Body of pancreas (tissue), 4 donors: ENCODE data around the gene FKBP15. TPM values are rescaled to one million over a fixed set of nuclear protein-coding genes. Genes with fewer than 3 reads are reported as not detected.
"Not testable (repeated sequence)": the region's sequence is repeated elsewhere in the genome, so short reads cannot be mapped to it uniquely, and the experiment has no call there.

Experiments used
- ATAC-seq: fragments of 150-250 bp; one replicate; pipeline ENCODE4 v1.9.1; 2016
- DNase-seq, 4 donors: peaks; one replicate each; pipeline ENCODE4 v3.0.0-alpha.2; 2019
- H3K27ac ChIP-seq, 4 donors: fragments of 200-600 bp; sonication (generic); 1 replicate in 3 of 4; 2 replicates in 1 of 4; pipeline versions ENCODE4 v1.5.1 to v1.6.1; 2016 to 2019; ENCODE audit warnings: mild to moderate bottlenecking in 1 of 4, mixed read lengths in 1 of 4, moderate library complexity in 1 of 4
- H3K27me3 ChIP-seq, 2 donors: fragments of 200-600 bp; sonication (generic); one replicate each; pipeline ENCODE4 v1.6.0; 2016; ENCODE audit warnings: mild to moderate bottlenecking in 1 of 2
- H3K36me3 ChIP-seq, 2 donors: fragments of 200-600 bp; sonication (generic); replicated peaks in 1 of 2; 2 replicates each; pipeline ENCODE4 v1.5.1; 2016; ENCODE audit warnings: low read depth in 2 of 2; ENCODE audit not compliant: insufficient read depth in 1 of 2
- H3K4me1 ChIP-seq: fragments of 200-600 bp; sonication (generic); one replicate; pipeline ENCODE4 v1.6.0; 2016
- H3K4me3 ChIP-seq, 2 donors: fragments of 200-600 bp; sonication (generic); 1 replicate in 1 of 2; 2 replicates in 1 of 2; pipeline ENCODE4 v1.5.1; 2016 to 2019
- H3K9me3 ChIP-seq, 3 donors: fragments of 200-600 bp; sonication (generic); 1 replicate in 2 of 3; 2 replicates in 1 of 3; pipeline ENCODE4 v1.5.1; 2016
- CTCF ChIP-seq, 7 experiments: fragments of 450-650 bp in 4 of 7; fragments of 200-600 bp in 3 of 7; sonication (generic) in 3 of 7; IDR thresholded peaks; one replicate each; pipeline ENCODE4 v1.5.1; 2016 to 2019; ENCODE audit warnings: antibody characterized with exemption in 7 of 7
- POLR2A ChIP-seq, 3 donors: fragments of 450-650 bp; IDR thresholded peaks; one replicate each; pipeline ENCODE4 v1.6.1; 2016; ENCODE audit warnings: antibody characterized with exemption in 3 of 3, mild to moderate bottlenecking in 2 of 3
- WGBS, 2 donors: methylation state at CpG; one replicate each; pipeline ENCODE4 v1.1.5; 2017; 5-methylcytosine and 5-hydroxymethylcytosine counted together
- intact Hi-C: fragments of 100-400 bp; cut with DNase I; formaldehyde crosslinking; loops from one replicate; pipeline ENCODE4 v1.15.1; 2023
- total RNA-seq, 2 donors: library from RNA; depleted of rRNA; stranded (reverse); fragments of >200 nt; gene quantifications; one replicate each; pipeline ENCODE4 v1.1.0, GENCODE V29; 2016

Gene FKBP15
- total RNA-seq, 2 donors from 2014 or later: 15.8 to 21.3 TPM

GRCh38 chr9:113148781-113149510 lies 72.1 kb downstream of the FKBP15 start:
- DNase-seq (no peak), ATAC-seq (no peak)
- Histone ChIP-seq H3K9me3 (no peaks in the 10 kb centered on the region), H3K27ac (no peak overlapping the region), H3K27me3 (no peaks in the 10 kb centered on the region), H3K36me3 (no peaks in the 10 kb centered on the region), H3K4me3 (no peak overlapping the region), H3K4me1 (peaks cover 24% of the 10 kb centered on the region)
- 80 to 87% methylated on average over 7 to 8 of the region's 8 CpGs for WGBS, 2 donors
- TF ChIP-seq POLR2A (IDR thresholded peaks at IDR 0.05) (no peak), CTCF (IDR thresholded peaks at IDR 0.05) (no peak)
- intact Hi-C loops: no loop called here

GRCh38 chr9:113148372-113148705 lies 72.7 kb downstream of the FKBP15 start:
- no peak overlapping the region for H3K27ac ChIP-seq
- TF ChIP-seq POLR2A (IDR thresholded peaks at IDR 0.05): no peak
- no peak for TF ChIP-seq CTCF (IDR thresholded peaks at IDR 0.05)
- intact Hi-C loops: no loop called here
- no peak overlapping the region for H3K4me3 ChIP-seq
- H3K9me3 ChIP-seq: no peaks in the 10 kb centered on the region
- DNase-seq (no peak), ATAC-seq (no peak)
- 80 to 87% methylated on average over 6 of the region's 6 CpGs for WGBS, 2 donors
- no peaks in the 10 kb centered on the region for H3K27me3 ChIP-seq
- H3K4me1 ChIP-seq: peaks cover 18% of the 10 kb centered on the region
- no peaks in the 10 kb centered on the region for H3K36me3 ChIP-seq

GRCh38 chr9:113143432-113144227 lies 77.4 kb downstream of the FKBP15 start:
- DNase-seq (no peak), ATAC-seq (no peak)
- H3K27ac ChIP-seq: no peak overlapping the region
- no peaks in the 10 kb centered on the region for H3K9me3 ChIP-seq
- intact Hi-C loops: no loop called here
- H3K4me1 ChIP-seq: no peaks in the 10 kb centered on the region
- no peaks in the 10 kb centered on the region for H3K36me3 ChIP-seq
- WGBS, 2 donors: 51 to 62% methylated on average over 5 of the region's 5 CpGs
- H3K4me3 ChIP-seq: no peak overlapping the region
- no peaks in the 10 kb centered on the region for H3K27me3 ChIP-seq
- TF ChIP-seq POLR2A (IDR thresholded peaks at IDR 0.05): no peak

- intact Hi-C loops: not testable (repeated sequence)
These were observed 80.2 kb downstream of the FKBP15 start for GRCh38 chr9:113140896-113141295.

GRCh38 chr9:113139953-113140352 lies 81.1 kb downstream of the FKBP15 start:
- no peak for TF ChIP-seq CTCF (IDR thresholded peaks at IDR 0.05)
- no peak for TF ChIP-seq POLR2A (IDR thresholded peaks at IDR 0.05)

More at GRCh38 chr9:113140896-113141295, 80.2 kb downstream of the FKBP15 start:
- H3K27ac ChIP-seq, H3K4me3 ChIP-seq, H3K27me3 ChIP-seq, H3K36me3 ChIP-seq, H3K4me1 ChIP-seq, H3K9me3 ChIP-seq, DNase-seq, ATAC-seq: not testable (repeated sequence)
- WGBS, 2 donors: 83 to 87% methylated on average over 9 of the region's 9 CpGs

More at GRCh38 chr9:113139953-113140352, 81.1 kb downstream of the FKBP15 start:
- H3K27me3 ChIP-seq: no peaks in the 10 kb centered on the region
- WGBS, 2 donors: 61 to 71% methylated on average over 5 of the region's 5 CpGs
- H3K27ac ChIP-seq: no peak overlapping the region
- ATAC-seq (no peak), DNase-seq (no peak)
- H3K4me3 ChIP-seq: no peak overlapping the region
- H3K36me3 ChIP-seq: no peaks in the 10 kb centered on the region
- intact Hi-C loops: no loop called here
- H3K4me1 ChIP-seq: no peaks in the 10 kb centered on the region
- no peaks in the 10 kb centered on the region for H3K9me3 ChIP-seq
